Psoas muscle (tissue), 8 donors: ENCODE results near the gene TPPP3. TPM values are rescaled to one million over a fixed set of nuclear protein-coding genes. Genes with fewer than 3 reads are reported as not detected.
A peak's percentile ranks its signal among the peaks of the same experiment; 100 is the strongest.

Experiments
- ATAC-seq, 4 donors: fragments of 200-7000 bp; cut with Tn5 transposase; one replicate each; pipeline ENCODE4 v1.9.1; 2020; ENCODE audit warnings: moderate library complexity in 3 of 4, mild to moderate bottlenecking in 2 of 4
- DNase-seq, 2 donors: peaks; one replicate each; pipeline ENCODE4 v3.0.0-alpha.2; 2020
- H3K27ac ChIP-seq: fragments of 200-600 bp; one replicate; pipeline ENCODE4 v1.8.0; 2022
- H3K27me3 ChIP-seq, 3 donors: fragments of 200-600 bp in 1 of 3; one replicate each; pipeline versions ENCODE4 v1.6.1 to v1.8.0; 2013 to 2022; ENCODE audit warnings: low read length in 2 of 3, mild to moderate bottlenecking in 2 of 3, moderate library complexity in 1 of 3; ENCODE audit not compliant: insufficient read depth in 3 of 3
- H3K36me3 ChIP-seq, 2 donors: fragments of 200-600 bp in 1 of 2; one replicate each; pipeline versions ENCODE4 v1.6.1 to v1.8.0; 2013 to 2022; ENCODE audit warnings: low read depth in 1 of 2, mild to moderate bottlenecking in 1 of 2, moderate library complexity in 1 of 2; ENCODE audit not compliant: insufficient read depth in 1 of 2
- H3K4me1 ChIP-seq: fragments of 200-600 bp; one replicate; pipeline ENCODE4 v1.8.0; 2022
- H3K4me3 ChIP-seq: fragments of 200-600 bp; one replicate; pipeline ENCODE4 v1.8.0; 2022; ENCODE audit warnings: mild to moderate bottlenecking
- H3K9me3 ChIP-seq: fragments of 200-600 bp; one replicate; pipeline ENCODE4 v1.8.0; 2022
- WGBS, 3 donors: extraction: QIAGEN DNeasy Blood & Tissue Kit; methylation state at CpG; one replicate each; pipeline versions ENCODE4 v1.1.6 to v1.1.7; 2013; 5-methylcytosine and 5-hydroxymethylcytosine counted together
- intact Hi-C, 2 donors: fragments of 100-400 bp; cut with DNase I; formaldehyde crosslinking; loops; one replicate each; pipeline versions ENCODE4 v1.11.0 to v1.14.2; 2022
- polyA plus RNA-seq, 3 donors: library from polyadenylated mRNA; stranded (reverse); fragments of 200-250 nt; gene quantifications; one replicate each; pipeline ENCODE4 v1.2.3, GENCODE V29; 2013
- total RNA-seq, 4 donors: library from RNA; stranded (reverse); fragmentation: NEBNext Ultra II Directional in 2 of 4; extraction: Animal tissue kit (Norgen Biotek cat#: 25700) in 2 of 4; gene quantifications; one replicate each; pipeline versions ENCODE4 v1.2.1 to v1.2.4, GENCODE V29; 2021 to 2023
- TF ChIP-seq, protein P1 (sequence below): fragments of 200-600 bp; IDR thresholded peaks from one replicate; pipeline ENCODE4 v1.8.0; 2022; ENCODE audit warnings: antibody characterized with exemption
- donor health status: healthy with polysubstance abuse.
- donor health status: DM: no; HTN: no; CAD: no; lungs with moderate emphysema.
- donor health status: Bipolar disorder and iron deficiency.
- donor health status: healthy.
- donor health status: DM: yes; HTN: yes; CAD: no.
- donor health status: DM: no; HTN: no; CAD: no.
- donor health status: DM: no; HTN: no; CAD: no.
- donor health status: DM: yes; HTN: yes; CAD: no.

Gene TPPP3
- total and polyA plus RNA-seq, 7 donors, result 5.3 to 36.4 (median 21.4) TPM

DNA sequence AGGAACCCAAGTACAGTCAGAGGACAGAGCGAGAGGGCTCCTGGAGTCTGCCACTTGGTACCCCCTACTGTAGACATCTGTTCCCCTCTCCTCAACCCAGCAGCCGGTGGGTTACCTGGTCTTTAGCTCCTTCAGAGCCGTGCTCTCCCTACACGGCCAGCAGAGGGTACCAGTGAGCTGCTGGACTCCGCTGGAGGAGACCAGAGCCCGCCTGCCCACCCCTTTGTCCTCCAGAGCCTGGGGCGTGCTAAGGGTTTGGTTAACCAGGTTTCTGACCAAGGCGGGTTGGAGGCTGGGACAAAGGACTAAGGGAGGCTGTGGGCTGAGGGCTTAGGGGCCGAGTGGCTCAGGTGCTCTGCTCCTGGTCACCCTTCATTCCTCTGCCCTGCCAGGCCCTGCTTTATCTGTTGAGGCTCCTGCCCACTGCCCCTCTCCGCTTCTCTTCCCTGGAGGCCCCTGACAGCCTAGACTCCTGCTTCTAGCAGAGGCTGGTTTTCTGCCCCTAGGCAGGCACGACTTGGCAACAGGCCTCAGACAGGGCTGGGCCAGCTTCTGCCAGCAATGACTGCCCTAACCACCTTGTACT, 34.9 kb upstream of the TPPP3 start:
- Histone ChIP-seq H3K4me3 (no peak overlapping the region), H3K36me3 (no peaks in the 10 kb centered on the region), H3K9me3 (no peaks in the 10 kb centered on the region), H3K4me1 (peaks cover 6% of the 10 kb centered on the region), H3K27me3 (no peaks in the 10 kb centered on the region), H3K27ac (no peak overlapping the region)
- ATAC-seq, result peak; percentile 75 to 83 (median 80)
- peak; percentile 74 to 88 for DNase-seq
- TF ChIP-seq, protein P1, sequence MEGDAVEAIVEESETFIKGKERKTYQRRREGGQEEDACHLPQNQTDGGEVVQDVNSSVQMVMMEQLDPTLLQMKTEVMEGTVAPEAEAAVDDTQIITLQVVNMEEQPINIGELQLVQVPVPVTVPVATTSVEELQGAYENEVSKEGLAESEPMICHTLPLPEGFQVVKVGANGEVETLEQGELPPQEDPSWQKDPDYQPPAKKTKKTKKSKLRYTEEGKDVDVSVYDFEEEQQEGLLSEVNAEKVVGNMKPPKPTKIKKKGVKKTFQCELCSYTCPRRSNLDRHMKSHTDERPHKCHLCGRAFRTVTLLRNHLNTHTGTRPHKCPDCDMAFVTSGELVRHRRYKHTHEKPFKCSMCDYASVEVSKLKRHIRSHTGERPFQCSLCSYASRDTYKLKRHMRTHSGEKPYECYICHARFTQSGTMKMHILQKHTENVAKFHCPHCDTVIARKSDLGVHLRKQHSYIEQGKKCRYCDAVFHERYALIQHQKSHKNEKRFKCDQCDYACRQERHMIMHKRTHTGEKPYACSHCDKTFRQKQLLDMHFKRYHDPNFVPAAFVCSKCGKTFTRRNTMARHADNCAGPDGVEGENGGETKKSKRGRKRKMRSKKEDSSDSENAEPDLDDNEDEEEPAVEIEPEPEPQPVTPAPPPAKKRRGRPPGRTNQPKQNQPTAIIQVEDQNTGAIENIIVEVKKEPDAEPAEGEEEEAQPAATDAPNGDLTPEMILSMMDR, result peak; percentile 89
- 26 to 34% (median 31%) methylated on average over 11 of the region's 11 CpGs for WGBS, 3 donors
- intact Hi-C loops, result loop anchor here (2.0 to 5.0 kb wide), 3 partner anchors 37 to 89 kb away; no protein-coding TSS in a partner anchor

DNA sequence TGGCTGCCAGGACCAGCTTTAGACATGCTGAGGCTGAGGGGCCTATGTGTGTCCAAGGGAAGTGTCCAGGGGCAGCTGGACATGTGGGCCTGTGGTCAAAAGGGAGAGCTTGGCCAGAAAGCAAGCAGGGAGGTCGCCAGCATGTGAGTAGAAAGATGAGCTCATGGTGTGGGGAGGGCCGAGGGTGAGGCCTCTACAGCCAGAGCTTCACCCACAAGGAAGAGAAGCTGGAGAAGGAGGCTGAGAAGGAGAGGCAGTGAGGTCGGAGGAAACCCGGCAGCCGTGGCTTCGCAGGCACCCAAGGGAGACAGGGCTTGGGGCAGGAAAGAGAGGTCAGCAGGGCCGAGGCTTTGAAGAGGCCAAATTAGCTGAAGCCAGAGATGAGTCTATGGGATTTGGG, 33.7 kb upstream of the TPPP3 start:
- no peak for DNase-seq
- 48 to 62% (median 49%) methylated on average over 7 of the region's 7 CpGs for WGBS, 3 donors
- no peak for ATAC-seq
- Histone ChIP-seq H3K27me3 (no peaks in the 10 kb centered on the region), H3K4me1 (peaks cover 6% of the 10 kb centered on the region), H3K27ac (no peak overlapping the region), H3K4me3 (no peak overlapping the region), H3K36me3 (no peaks in the 10 kb centered on the region), H3K9me3 (no peaks in the 10 kb centered on the region)
- TF ChIP-seq, protein P1, result no peak
- intact Hi-C loops, result loop anchor here in 1 of 2 donors (5.0 kb wide), 1 partner anchor 85 kb away; no protein-coding TSS in a partner anchor

DNA sequence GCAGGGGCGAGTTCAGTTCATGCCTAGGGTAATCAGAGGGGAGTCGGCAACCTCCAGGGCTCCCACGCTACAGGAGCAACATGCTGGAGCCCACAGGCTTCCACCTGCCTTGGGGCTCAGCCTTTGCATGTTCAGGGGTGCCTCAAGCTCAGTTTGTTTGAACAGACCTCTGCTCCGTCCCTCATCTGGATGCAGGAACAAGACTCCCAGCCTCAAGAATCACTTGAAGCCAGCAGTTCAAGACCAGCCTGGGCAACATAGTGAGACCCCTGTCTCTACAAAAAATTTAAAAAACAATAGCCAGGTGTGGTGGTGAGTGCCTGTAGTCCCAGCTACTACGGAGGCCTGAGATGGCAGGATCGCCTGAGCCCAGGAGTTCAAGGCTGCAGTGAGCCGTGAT, 32.7 kb upstream of the TPPP3 start:
- DNase-seq (no peak), ATAC-seq (no peak)
- Histone ChIP-seq H3K27ac (no peak overlapping the region), H3K4me3 (no peak overlapping the region), H3K27me3 (no peaks in the 10 kb centered on the region), H3K4me1 (peaks cover 4% of the 10 kb centered on the region), H3K9me3 (no peaks in the 10 kb centered on the region), H3K36me3 (no peaks in the 10 kb centered on the region)
- intact Hi-C loops, result loop anchor here in 1 of 2 donors (5.0 kb wide), 1 partner anchor 86 kb away; no protein-coding TSS in a partner anchor
- WGBS, 3 donors, result 84 to 91% (median 88%) methylated on average over 7 of the region's 7 CpGs
- TF ChIP-seq, protein P1, result no peak

DNA sequence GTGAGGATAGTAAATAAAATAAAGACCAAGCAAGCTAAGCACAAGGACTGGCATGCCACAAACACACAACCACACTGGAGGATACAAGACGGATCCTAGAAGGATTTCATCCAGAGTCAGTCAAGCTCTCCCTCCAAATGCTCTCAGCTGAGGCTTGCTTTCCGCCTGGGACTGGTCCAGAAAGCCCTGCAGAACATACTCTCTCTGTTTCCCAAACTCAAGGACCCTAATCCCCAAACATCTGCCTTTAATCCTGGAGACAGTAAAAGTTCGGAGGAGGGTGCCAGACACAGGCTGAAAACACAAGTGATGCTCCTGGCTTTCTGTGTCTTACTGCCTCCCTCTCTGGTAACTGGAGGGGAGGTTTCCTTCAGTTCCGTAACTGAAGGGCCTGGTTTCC, 32.3 kb upstream of the TPPP3 start:
- WGBS, 3 donors, result 65 to 73% (median 69%) methylated on average over 4 of the region's 4 CpGs
- intact Hi-C loops, result loop anchor here in 1 of 2 donors (5.0 kb wide), 1 partner anchor 87 kb away; no protein-coding TSS in a partner anchor
- TF ChIP-seq, protein P1, result no peak
- H3K9me3 ChIP-seq, result no peaks in the 10 kb centered on the region
- no peak overlapping the region for H3K4me3 ChIP-seq
- DNase-seq (no peak), ATAC-seq (no peak)
- peaks cover 2% of the 10 kb centered on the region for H3K4me1 ChIP-seq
- no peaks in the 10 kb centered on the region for H3K36me3 ChIP-seq
- H3K27ac ChIP-seq, result no peak overlapping the region
- no peaks in the 10 kb centered on the region for H3K27me3 ChIP-seq

DNA sequence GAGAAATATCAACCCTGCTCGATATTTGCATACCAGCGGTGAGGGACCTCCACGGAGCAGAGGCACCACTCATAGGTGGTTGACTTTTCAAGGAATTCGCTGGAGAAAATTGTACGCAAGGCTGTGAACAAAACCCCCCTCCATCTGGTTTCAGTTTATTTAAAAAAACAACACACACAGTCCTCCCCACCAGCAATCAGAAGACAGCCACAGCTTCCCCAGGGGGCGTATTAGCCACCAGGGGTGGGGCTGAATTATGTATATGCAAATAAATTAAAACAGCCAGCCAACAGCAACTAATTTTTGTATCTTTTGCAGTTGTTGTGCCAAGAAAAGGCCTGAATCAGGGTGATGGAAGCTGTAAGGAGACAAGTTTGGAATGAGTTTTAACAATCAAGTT, 31.8 kb upstream of the TPPP3 start:
- no peaks in the 10 kb centered on the region for H3K36me3 ChIP-seq
- no peak for DNase-seq
- no peak overlapping the region for H3K4me3 ChIP-seq
- TF ChIP-seq, protein P1, result no peak
- no peaks in the 10 kb centered on the region for H3K9me3 ChIP-seq
- WGBS, 3 donors, result 69 to 79% (median 72%) methylated on average over 6 of the region's 6 CpGs
- H3K27ac ChIP-seq, result no peak overlapping the region
- H3K27me3 ChIP-seq, result no peaks in the 10 kb centered on the region
- no peak for ATAC-seq
- no peaks in the 10 kb centered on the region for H3K4me1 ChIP-seq
- intact Hi-C loops, result loop anchor here in 1 of 2 donors (5.0 kb wide), 1 partner anchor 87 kb away; no protein-coding TSS in a partner anchor
